ENCODE data around the gene METTL6.
"Not testable (repeated sequence)": the region's sequence is repeated elsewhere in the genome, so short reads cannot be mapped to it uniquely, and the experiment has no call there.

The METTL6 gene

GRCh38 chr3:15404767-15405166, 22.6 kb downstream of the METTL6 start:
- no peak for DNase-seq (ENCODE audit: low read depth)

- DNase-seq (ENCODE audit: low read depth) = no peak
Measured at GRCh38 chr3:15403965-15404364, 23.4 kb downstream of the METTL6 start.

DNA sequence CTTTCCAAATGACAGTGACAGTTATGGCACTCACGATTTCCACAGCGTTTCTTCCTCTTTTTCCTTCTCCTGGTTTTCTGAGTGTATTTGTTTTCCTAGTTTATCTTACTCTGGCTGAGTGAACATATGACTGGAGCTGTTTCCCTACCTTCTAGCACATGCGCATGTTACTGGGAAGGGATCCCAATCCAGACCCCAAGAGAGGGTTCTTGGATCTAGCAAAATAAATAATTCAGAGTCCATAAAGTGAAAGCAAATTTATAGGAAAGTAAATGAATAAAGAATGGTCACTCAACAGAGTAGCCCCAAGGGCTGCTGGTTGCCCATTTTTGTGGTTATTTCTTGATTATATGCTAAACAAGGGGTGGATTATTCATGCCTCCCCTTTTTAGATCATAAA, 23.8 kb downstream of the METTL6 start:
- DNase-seq (ENCODE audit: low read depth) = no peak

GRCh38 chr3:15401936-15402335, 25.4 kb downstream of the METTL6 start:
- DNase-seq (ENCODE audit: low read depth) = no peak

DNA sequence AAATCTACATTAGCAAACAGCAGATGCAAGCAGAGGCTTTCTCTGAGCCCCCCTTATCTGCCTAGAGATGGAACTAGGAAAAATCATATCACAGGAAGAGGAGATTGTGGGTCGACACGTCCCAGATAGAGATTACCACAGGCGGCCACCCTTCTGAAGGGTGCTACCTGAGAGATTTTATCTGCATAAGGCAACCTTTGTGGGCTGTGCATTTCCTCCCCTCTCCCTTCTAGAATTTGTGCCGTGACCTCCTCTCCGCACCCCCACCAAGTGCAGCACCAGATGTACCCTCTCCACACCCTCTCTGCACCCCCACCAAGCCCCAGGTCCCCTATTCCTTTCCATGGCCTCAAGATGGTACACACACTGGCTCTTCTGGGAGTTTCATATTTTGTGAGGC, 27.4 kb downstream of the METTL6 start:
- DNase-seq (ENCODE audit: low read depth) = no peak

- not testable (repeated sequence) for DNase-seq (ENCODE audit: low read depth)
Measured at GRCh38 chr3:15398731-15399133, 28.6 kb downstream of the METTL6 start.

DNA sequence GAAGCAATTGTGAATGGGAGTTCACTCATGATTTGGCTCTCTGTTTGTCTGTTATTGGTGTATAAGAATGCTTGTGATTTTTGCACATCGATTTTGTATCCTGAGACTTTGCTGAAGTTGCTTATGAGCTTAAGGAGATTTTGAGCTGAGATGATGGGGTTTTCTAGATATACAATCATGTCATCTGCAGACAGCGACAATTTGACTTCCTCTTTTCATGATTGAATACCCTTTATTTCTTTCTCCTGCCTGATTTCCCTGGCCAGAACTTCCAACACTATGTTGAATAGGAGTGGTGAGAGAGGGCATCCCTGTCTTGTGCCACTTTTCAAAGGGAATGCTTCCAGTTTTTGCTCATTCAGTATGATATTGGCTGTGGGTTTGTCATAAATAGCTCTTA, 34.1 kb downstream of the METTL6 start:
- not testable (repeated sequence) for DNase-seq (ENCODE audit: low read depth)

GRCh38 chr3:15391007-15391406, 36.3 kb downstream of the METTL6 start:
- no peak for DNase-seq (ENCODE audit: low read depth)

DNA sequence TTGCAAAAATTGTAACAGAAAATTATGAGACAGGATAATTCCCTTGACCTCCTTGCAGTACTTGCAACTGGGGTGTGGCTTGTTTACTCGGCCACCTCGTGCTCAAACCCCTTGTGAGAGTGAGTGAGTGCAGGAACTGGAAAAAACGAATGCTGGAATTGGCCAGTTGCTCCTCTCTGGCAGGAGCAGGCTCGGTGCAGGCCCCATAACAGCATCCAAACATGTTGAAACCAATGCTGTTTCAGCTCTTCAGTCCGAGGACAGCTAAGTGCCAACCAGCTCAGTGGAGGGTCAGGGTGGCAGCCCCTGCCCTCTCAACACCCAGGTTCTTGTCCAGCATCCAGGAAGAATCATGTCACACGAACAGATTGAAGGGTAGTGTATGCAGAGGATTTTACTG, 36.9 kb downstream of the METTL6 start:
- no peak for DNase-seq (ENCODE audit: low read depth)

GRCh38 chr3:15388335-15388734, 39.0 kb downstream of the METTL6 start:
- DNase-seq (ENCODE audit: low read depth) = not testable (repeated sequence)

GRCh38 chr3:15387735-15388134, 39.6 kb downstream of the METTL6 start:
- no peak for DNase-seq (ENCODE audit: low read depth)

GRCh38 chr3:15387171-15387581, 40.2 kb downstream of the METTL6 start:
- no peak for DNase-seq (ENCODE audit: low read depth)

DNA sequence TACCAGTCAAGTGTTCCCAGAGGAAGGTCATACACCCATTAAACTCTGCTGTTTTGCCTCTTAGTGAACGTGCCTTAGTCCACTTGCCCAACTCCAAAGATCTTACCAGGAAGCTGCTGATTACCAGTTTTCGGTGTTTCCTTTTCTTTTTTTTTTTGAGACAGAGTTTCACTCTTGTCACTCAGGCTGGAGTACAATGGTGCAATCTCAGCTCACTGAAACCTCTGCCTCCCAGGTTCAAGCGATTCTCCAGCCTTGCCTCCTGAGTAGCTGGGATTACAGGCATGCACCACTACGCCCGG, 40.7 kb downstream of the METTL6 start:
- not testable (repeated sequence) for DNase-seq (ENCODE audit: low read depth)

DNA sequence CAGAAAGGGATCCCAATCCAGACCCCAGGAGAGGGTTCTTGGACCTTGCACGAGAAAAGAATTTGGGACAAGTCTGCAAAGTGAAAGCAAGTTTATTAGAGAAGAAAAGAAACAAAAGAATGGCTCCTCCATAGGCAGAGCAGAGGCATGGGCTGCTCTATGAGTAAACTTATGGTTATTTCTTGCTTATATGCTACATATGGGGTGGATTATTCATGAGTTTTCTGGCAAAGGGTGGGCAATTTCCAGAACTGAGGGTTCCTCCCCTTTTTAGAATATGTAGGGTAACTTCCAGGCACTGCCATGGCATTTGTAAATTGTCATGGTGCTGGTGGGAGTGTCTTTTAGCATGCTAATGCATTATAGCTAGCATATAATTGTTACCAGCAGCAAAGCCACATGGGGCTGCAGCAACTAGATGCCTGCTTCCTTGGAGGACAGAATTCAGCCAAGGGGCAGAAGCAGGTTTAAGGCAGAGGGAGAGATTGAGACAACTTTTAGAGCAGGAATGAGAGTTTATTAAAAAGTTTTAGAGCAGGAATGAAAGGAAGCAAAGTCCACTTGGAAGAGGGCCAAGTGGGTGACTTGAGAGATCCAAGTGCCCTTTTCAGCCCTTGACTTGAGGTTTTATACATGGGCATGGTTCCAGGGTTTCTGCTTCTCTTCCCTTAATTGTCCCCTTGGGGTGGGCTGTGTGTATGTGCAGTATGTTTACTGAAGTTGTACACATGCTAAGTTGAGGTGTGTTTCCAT, 41.3 kb downstream of the METTL6 start:
- no peak for DNase-seq (ENCODE audit: low read depth)

DNA sequence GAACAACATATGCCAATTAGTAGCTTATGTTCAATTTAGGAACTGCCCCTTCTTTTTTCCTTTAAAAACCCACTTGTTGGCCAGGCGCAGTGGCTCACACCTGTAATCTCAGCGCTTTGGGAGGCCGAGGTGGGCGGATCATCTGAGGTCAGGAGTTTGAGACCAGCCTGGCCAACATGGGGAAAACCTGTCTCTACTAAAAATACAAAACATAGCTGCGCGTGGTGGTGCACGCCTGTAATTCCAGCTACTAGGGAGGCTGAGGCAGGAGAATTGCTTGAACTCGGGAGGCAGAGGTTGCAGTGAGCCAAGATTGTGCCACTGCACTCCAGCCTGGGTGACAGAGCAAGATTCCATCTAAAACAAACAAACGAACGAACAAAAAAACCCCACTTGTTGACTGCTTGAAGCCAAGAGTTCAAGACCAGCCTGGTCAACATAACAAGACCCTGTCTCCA, 42.1 kb downstream of the METTL6 start:
- DNase-seq (ENCODE audit: low read depth) = not testable (repeated sequence)

- DNase-seq (ENCODE audit: low read depth) = no peak
Measured at GRCh38 chr3:15384510-15385237, 42.7 kb downstream of the METTL6 start.

- no peak for DNase-seq (ENCODE audit: low read depth)
Measured at GRCh38 chr3:15382405-15382923, 44.9 kb downstream of the METTL6 start.

GRCh38 chr3:15380980-15381890, 46.1 kb downstream of the METTL6 start:
- DNase-seq (ENCODE audit: low read depth) = no peak

- peak; percentile 75 for DNase-seq (ENCODE audit: low read depth)
Measured at GRCh38 chr3:15377961-15378791, 49.2 kb downstream of the METTL6 start.

GRCh38 chr3:15375461-15376000, 51.8 kb downstream of the METTL6 start:
- DNase-seq (ENCODE audit: low read depth) = no peak

DNA sequence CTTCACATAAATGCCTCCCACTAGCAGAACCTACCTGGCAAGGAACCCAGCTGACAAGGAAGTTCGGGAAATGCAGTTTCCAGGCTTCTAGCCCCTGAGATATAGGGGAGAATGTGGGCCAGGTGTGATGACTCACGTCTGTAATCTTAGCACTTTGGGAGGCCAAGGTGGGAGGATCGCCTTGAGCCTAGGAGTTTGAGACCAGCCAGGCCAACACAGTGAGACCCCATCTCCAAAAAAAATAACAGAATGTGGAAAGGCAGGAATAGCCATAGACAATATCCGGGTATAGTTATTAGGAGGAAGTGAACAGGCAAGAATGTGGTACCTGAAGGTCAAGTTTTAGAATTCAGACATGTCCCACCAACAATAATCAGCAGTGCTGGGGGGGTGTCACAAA, 54.4 kb downstream of the METTL6 start:
- DNase-seq (ENCODE audit: low read depth) = no peak
